IPS-18c (cell line): ENCODE results near the gene FIGNL2.

Experiments
- H3K4me3 ChIP-seq: 2 replicates; pipeline ENCODE4 v1.7.0; 2013; ENCODE audit warnings: low read depth, mild to moderate bottlenecking, low read length, moderate library complexity; ENCODE audit not compliant: insufficient read depth
- H3K9me3 ChIP-seq: one replicate; pipeline ENCODE4 v1.6.1; 2013; ENCODE audit warnings: mild to moderate bottlenecking, low read length, moderate library complexity; ENCODE audit not compliant: control insufficient read depth, insufficient read depth

The FIGNL2 gene

GRCh38 chr12:51774933-51775332, 73.6 kb downstream of the FIGNL2 start:
- H3K9me3 ChIP-seq = no peaks in the 10 kb centered on the region
- H3K4me3 ChIP-seq = no peak overlapping the region

- H3K9me3 ChIP-seq = no peaks in the 10 kb centered on the region
- no peak overlapping the region for H3K4me3 ChIP-seq
These were observed 75.2 kb downstream of the FIGNL2 start for GRCh38 chr12:51773145-51773869.

DNA sequence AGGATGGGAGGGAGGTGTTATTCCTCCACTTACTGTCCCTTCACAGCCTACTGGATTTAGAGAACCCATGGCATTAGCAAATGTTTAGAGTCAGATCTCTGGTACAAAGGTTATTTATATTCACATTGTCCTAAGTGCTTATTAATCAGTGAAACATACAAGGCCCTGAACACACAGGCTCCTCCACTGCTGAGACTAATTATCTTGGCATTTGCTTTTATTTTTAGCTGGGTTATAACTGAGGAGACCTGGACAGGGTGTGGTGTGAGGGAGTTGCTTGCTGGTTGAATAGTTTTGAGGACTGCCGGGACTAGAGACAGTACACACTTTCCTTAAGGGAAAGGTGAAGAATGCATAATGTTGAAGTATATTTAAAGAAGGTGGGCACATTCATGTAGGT, 77.5 kb downstream of the FIGNL2 start:
- H3K4me3 ChIP-seq = no peak overlapping the region
- H3K9me3 ChIP-seq = no peaks in the 10 kb centered on the region
